ENCODE data around the gene SESN1. TPM values are rescaled to one million over a fixed set of nuclear protein-coding genes. Genes with fewer than 3 reads are reported as not detected.
A peak's percentile ranks its signal among the peaks of the same experiment; 100 is the strongest.

Gene SESN1
- total RNA-seq, 1 experiment from 2014 or later = 17.5 TPM

GRCh38 chr6:108966855-108967755 lies 127.5 kb downstream of the SESN1 start:
- Histone ChIP-seq H2BK5ac (ENCODE audit: insufficient read length, low read length) (no peak overlapping the region), H4K5ac (ENCODE audit: insufficient read length, low read depth, low read length) (no peak overlapping the region), H3K4me2 (ENCODE audit: insufficient read depth, insufficient read length, low read length) (no peak overlapping the region), H3K56ac (ENCODE audit: insufficient read length, low read depth, low read length) (no peak overlapping the region), H3K9me3 (ENCODE audit: control insufficient read depth, low read depth, low read length) (no peaks in the 10 kb centered on the region), H3K4me1 (ENCODE audit: insufficient read depth, low read length) (no peaks in the 10 kb centered on the region; the same call in 1 of the 2 replicates), H2BK12ac (ENCODE audit: insufficient read length, low read depth, low read length) (no peak overlapping the region), H4K8ac (replicated peaks; ENCODE audit: insufficient read length, low read depth, low read length) (no peak overlapping the region), H2BK15ac (ENCODE audit: low read depth, low read length) (no peak overlapping the region), H3T11ph (ENCODE audit: low read length) (no peak overlapping the region), H2BK120ac (ENCODE audit: low read depth, low read length, poor library complexity, severe bottlenecking) (no peak overlapping the region), H3K79me2 (ENCODE audit: insufficient read depth, low read length) (no peaks in the 10 kb centered on the region), H3K27me3 (ENCODE audit: insufficient read depth, low read length) (no peaks in the 10 kb centered on the region), H3K18ac (ENCODE audit: insufficient read length, low read depth, low read length) (no peak overlapping the region), H4K20me1 (ENCODE audit: control insufficient read depth, insufficient read depth, insufficient read length) (no peaks in the 10 kb centered on the region), H2BK20ac (ENCODE audit: low read depth, low read length, poor library complexity, severe bottlenecking) (no peak overlapping the region), H3K4ac (ENCODE audit: low read depth, low read length) (no peak overlapping the region), H3K14ac (ENCODE audit: insufficient read depth, low read length) (no peak overlapping the region; the same call in 1 of the 2 replicates), H3K23ac (ENCODE audit: insufficient read length, low read depth, low read length) (no peak overlapping the region), H3K23me2 (ENCODE audit: insufficient read length, low read depth, low read length, poor library complexity, severe bottlenecking) (no peaks in the 10 kb centered on the region), H3K79me1 (ENCODE audit: insufficient read depth, low read depth, low read length, poor library complexity, severe bottlenecking) (no peaks in the 10 kb centered on the region), H2AK5ac (ENCODE audit: insufficient read length, low read length) (no peak overlapping the region), H3K9ac (ENCODE audit: extremely low read depth, insufficient read length, low read length) (no peak overlapping the region), H2AFZ (ENCODE audit: low read length) (no peak overlapping the region), H3K27ac (ENCODE audit: insufficient read length, low read depth, low read length) (no peak overlapping the region), H4K91ac (ENCODE audit: insufficient read length, low read depth, low read length) (no peak overlapping the region)
- peak; percentile 67 for DNase-seq
- Mint-ChIP-seq H3K27me3 (ENCODE audit: low read depth) (no peaks in the 10 kb centered on the region), H3K9me3 (no peaks in the 10 kb centered on the region), H3K36me3 (ENCODE audit: insufficient read depth in 1 of 3, low read depth in 3 of 3) (no peaks in the 10 kb centered on the region), H3K4me3 (no peak overlapping the region), H3K27ac (peak overlapping the region in 1 of 3 experiments; percentile 94; a peak in 2 of 7 replicates), H3K4me1 (peaks cover 30 to 32% of the 10 kb centered on the region in 2 experiments)
- WGBS (ENCODE audit: extremely low coverage, insufficient read length, low lambda C conversion rate) = no CpG with 5 or more reads among the region's 12 CpGs
- no peak for TF ChIP-seq CTCF (conservative IDR thresholded peaks at IDR 0.05)

Data from H9 (cell line).